HL-60 (cell line): ENCODE measurements around the gene DIP2C.

Experiments used
- DNase-seq, 2 experiments: peaks; one replicate each; pipeline ENCODE4 v3.0.0-alpha.2; 2010 to 2020; ENCODE audit warnings: low read depth in 1 of 2, low spot score in 1 of 2
- H3K27ac ChIP-seq: fragments of 250-450 bp; sonication (Bioruptor Pico); replicated peaks from 2 replicates; pipeline ENCODE4 v1.5.1; 2020; ENCODE audit warnings: mild to moderate bottlenecking, moderate library complexity
- H3K27me3 ChIP-seq: fragments of 250-450 bp; sonication (Bioruptor Pico); 2 replicates; pipeline ENCODE4 v1.5.1; 2021; ENCODE audit warnings: mild to moderate bottlenecking, moderate library complexity; ENCODE audit not compliant: insufficient read depth, poor library complexity, severe bottlenecking
- H3K4me3 ChIP-seq: replicated peaks from 2 replicates; pipeline ENCODE4 v1.5.1; 2011; ENCODE audit warnings: mild to moderate bottlenecking, control low read depth, low read length; ENCODE audit not compliant: insufficient read depth
- CTCF ChIP-seq: IDR thresholded peaks from one replicate; pipeline ENCODE4 v1.5.1; 2011; ENCODE audit warnings: low read length, control low read depth, inconsistent platforms; ENCODE audit not compliant: insufficient read depth
- GABPA ChIP-seq: IDR thresholded peaks from 2 replicates; pipeline ENCODE4 v1.6.1; 2012; ENCODE audit warnings: low read depth
- POLR2AphosphoS5 ChIP-seq: IDR thresholded peaks from 2 replicates; pipeline ENCODE4 v1.6.1; 2012; ENCODE audit warnings: low read depth
- REST ChIP-seq: IDR thresholded peaks from 2 replicates; pipeline ENCODE4 v1.6.1; 2012; ENCODE audit warnings: low read depth; ENCODE audit not compliant: insufficient replicate concordance
- SPI1 ChIP-seq: IDR thresholded peaks from 2 replicates; pipeline ENCODE4 v1.6.1; 2012; ENCODE audit warnings: low read depth, mild to moderate bottlenecking, borderline replicate concordance

Gene DIP2C

DNA sequence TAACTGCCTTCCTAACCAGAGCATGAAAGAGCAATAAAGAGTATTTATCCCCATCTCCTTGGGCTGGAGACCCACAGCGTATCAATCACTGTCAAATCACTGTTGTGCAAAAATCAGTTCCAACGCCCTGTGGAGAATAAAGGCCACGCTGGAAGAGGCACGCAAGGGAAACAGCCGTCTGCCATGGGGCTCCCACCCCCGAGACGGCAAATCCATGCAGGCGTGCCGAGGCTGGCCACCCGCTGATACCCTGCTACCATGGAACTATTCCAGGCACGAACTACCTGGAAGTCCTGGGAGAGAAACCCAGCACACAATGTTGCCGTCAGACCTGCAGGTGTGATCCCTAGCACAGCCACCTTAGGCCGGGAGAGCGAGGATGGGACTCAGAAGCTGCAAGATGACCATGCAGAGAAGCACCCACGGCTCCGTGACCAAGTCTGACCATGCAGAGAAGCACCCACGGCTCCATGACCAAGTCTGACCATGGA lies 185.3 kb downstream of the DIP2C start:
- TF ChIP-seq GABPA (no peak), POLR2AphosphoS5 (no peak), REST (no peak), SPI1 (no peak), CTCF (no peak)
- no peak for DNase-seq
- Histone ChIP-seq H3K27ac (no peak overlapping the region), H3K27me3 (no peaks in the 10 kb centered on the region), H3K4me3 (no peak overlapping the region)

GRCh38 chr10:501596-501995 lies 187.9 kb downstream of the DIP2C start:
- H3K27ac ChIP-seq, result no peak overlapping the region
- TF ChIP-seq REST (no peak), SPI1 (no peak)
- no peak overlapping the region for H3K4me3 ChIP-seq
- H3K27me3 ChIP-seq, result no peaks in the 10 kb centered on the region
- DNase-seq, result no peak

- no peak for DNase-seq
- Histone ChIP-seq H3K4me3 (no peak overlapping the region), H3K27me3 (no peaks in the 10 kb centered on the region), H3K27ac (no peak overlapping the region)
- TF ChIP-seq POLR2AphosphoS5 (no peak), REST (no peak), CTCF (no peak), SPI1 (no peak), GABPA (no peak)
These were observed 188.6 kb downstream of the DIP2C start for GRCh38 chr10:500876-501275.
